ENCODE results near the gene LSAMP.

The LSAMP gene

DNA sequence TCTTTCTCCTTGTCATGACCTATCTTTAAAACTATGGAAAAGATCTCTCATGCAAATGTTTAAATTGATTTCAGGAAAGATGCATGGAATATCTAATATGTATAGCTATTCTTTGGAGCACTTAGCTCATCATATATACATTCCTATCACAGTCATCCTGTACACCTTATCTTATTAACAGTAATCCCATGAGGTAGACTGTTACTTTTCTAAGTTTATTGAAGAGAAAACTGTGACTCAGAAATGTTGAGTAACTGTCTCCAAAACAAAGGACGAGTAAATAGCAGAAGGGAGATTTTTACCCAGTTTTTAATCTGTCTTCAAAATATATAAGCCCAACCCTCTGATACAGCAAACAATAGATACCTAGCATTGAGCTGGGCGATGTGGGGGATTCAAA, 513.7 kb downstream of the LSAMP start:
- DNase-seq = no peak

DNA sequence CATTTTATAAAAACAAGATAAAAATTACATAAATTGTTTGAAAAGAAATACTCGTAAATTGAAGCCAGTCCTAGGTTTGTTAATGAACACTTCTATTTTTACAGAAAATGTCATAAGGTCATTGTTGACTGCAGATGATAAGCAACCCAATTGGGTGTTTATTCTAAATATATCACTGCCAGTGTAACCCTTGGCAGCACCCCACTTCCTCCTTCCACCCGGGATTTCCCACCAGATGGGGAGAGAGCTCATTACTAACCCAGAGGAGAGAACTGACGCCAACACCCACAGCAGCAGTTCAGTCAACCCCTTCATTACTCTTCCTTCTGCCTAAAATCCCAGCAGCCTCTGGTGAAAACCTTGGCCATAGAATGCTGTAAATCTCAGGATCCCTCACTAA, 514.4 kb downstream of the LSAMP start:
- DNase-seq = no peak

DNA sequence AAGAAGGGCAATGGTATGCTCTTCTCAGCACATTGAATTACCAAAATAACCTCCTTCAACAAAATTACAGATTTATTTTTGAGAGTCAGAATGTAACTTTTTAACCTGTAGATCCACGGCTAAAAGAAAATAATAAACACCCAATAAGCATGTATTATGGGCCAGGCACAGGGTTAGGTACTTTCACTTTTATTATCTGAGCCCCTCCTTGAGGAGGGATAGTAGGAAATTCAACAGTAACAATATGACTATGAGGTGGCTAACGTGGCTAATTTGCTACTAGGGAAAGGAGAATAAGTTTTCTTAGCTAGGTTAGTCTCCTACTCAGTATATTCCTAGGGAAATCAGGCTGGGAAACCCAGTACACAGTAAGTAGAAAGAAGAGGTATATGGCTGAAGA, 515.1 kb downstream of the LSAMP start:
- DNase-seq = no peak

DNA sequence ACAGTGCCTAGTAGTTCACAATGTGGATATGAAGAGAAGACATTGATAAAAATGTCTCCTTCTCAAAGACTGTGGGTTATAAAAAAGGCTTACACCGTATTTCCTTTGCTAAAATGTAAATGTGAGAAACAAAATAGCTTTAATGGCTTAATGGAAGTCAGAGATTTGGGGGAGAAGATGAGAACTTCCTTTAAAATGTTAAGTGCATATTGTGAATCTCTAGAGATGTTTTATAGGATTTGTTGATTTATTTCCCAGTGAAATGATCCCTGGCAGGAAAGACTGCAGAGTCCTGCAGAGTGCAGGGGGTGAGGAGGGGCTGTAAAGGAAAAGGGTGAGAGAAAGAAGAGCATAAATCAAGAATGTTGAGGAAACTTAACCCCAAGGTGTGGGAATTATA, 516.9 kb downstream of the LSAMP start:
- no peak for DNase-seq

DNA sequence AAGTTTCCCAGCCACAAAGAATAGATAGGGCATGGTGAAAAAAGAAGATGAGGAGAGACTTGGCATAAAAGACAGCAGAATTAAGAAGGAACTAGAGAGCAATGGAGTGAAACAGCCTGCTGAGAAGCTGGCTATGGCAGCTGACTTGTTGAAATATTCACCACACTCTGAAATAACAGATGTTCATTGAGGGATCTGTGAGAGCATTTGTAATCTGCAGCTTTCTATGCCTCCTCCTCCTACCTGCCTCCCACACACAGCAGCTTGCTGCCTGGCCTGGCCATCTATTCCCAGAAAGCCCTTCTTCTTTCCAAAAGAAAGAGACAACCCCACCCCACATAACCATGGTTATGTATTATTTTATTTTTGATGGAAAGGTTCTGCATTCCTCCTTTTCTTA, 518.1 kb downstream of the LSAMP start:
- DNase-seq = peak; percentile 28

DNA sequence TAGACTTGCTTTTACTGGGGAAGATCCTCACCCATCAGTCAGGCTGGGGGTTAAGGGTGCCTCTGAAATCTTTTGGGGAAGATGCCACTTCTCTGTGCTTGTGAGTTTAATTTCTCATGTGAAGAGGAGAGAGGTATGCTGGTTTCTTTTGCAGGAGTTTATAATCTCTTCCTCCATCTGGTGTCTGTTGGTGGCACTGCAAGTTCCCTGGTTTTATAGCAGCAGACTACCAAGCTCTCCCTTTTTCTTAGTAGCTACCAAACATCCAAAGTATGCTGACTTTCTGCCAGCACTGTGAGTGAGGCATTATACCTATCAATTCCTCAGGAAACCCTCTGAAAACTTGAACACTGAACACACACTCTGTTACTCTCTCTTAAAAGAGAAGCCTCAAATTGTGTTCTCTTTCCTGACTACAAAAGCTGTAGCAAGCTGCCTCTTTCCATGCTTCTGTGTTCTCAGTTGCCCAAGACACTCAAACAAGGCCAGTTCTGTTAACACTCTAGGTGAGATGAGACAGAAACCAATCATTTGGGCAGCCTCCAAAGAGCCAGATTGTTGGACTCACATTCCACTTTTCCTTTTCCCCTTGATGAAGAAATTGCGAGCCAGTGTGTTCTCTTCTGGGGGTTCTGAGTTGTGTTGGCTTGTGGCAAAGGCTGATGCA, 522.5 kb downstream of the LSAMP start:
- DNase-seq = no peak

DNA sequence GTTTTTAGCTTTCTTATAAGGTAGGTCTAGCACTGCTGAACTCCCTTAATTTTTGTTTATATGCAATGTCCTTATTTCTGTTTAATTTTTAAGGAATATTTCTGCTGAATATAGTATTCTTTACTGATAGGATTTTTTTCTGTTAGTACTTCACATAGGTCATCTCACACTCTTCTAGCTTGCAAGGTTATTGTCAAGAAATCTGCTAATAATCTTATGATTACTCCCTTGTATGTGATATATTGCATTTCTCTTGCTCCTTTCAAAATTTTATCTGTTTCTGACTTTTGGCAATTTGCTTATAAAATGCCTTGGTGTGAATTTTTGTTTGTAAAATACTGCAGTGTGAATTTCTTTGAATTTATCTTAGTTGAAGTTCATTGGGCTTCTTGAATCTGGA, 523.6 kb downstream of the LSAMP start:
- DNase-seq = no peak

DNA sequence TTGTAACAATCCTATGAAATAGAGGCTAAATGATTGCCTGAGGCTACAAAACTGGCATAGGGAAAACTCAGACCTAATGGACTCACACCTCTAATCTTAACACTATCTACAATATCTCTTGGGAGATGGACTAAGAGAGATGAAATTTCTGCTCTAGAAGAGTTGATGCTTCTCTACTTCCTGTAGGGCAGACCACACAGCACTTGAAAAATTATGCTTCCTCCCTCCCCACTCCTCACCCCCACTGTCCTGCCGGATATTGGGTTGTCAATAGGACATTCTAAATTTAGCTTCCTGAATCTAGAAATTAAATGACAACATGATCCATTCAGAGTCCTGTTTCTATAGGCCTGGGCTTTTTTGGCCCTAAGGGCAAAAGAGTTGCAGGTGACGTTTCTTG, 526.4 kb downstream of the LSAMP start:
- no peak for DNase-seq

DNA sequence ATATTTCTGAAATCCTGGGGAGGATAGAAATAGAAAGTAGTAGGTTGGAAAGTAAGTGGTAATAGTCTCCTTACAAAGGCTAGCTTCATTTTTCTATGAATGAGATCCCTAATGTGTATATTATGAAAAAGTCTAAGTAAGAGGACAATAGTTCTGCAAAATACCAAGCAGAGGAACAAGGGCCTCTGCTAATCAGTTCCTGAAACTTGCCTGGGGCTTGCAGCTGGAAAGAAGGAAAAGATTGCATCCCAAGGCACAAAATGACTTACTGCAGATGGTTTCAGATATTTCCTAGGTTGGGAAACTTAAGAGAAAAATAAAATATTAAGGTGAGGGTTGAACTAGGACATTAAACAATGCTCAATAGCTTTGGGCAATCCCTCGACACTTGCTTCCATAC, 528.4 kb downstream of the LSAMP start:
- DNase-seq = no peak

DNA sequence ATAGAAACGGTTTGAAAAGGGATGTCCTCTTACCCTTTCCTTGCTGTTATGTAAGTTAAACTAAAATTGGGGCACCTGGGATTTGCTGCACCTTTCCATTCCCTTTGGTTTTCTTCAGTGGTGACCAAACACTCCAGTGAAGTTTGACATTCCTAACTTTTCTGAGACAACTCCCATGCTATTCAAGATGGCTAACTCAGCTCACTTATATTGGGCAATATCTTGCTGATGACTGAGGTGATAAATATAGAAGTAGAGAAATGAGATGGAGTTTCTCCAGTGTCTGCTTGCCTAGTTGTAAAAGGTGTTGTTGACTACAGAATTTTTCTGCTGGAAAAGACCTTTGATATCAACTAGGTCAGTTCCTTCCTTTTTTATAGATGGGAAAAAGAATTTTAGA, 530.2 kb downstream of the LSAMP start:
- no peak for DNase-seq

DNA sequence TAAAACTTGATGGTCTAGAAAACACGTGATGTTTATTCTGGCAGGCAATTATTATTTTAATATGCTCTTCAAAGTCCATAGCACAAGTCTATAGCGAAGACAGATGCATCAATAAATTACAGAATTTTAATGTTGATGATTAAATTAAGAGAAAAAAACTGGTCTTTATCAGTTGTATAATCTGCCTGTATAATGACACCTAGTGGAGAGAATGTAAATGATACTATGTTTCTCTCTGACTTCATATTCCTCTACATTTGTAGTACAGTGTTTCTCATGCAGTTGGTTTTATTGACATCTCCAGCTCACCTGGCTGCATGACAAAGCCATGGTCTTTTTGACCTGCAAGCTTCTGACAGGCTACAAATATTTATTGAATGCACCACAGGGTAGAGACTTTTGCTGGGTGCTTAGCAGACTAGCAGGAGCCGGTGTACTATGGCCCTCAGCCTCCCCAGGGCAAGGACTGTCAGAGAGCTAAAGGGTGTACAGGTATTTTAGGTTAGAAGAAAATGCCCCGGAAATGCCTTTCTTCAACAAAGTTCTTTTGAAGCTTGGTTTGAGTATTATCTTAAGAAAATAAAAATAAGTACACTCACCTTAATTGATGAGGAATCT, 532.1 kb downstream of the LSAMP start:
- no peak for DNase-seq

DNA sequence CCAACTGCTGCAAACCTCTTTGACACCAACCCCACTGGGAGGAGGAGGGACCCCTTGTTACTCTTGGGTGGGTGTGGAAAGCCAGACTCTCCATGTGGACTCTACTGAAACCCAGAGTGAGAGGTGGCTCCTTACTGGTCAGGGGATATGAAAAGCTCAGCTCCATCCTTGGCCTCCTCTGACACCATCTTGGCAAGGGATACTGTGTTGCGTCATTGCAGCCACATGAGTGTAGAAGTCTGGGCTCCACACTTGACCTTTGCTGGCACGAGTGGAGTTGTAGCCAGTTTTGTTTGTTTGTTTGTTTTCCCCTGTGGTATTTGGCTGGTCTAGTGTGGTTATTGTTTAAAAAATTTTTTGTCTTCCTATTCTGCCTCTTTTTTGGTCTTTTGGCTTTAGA, 532.9 kb downstream of the LSAMP start:
- no peak for DNase-seq

DNA sequence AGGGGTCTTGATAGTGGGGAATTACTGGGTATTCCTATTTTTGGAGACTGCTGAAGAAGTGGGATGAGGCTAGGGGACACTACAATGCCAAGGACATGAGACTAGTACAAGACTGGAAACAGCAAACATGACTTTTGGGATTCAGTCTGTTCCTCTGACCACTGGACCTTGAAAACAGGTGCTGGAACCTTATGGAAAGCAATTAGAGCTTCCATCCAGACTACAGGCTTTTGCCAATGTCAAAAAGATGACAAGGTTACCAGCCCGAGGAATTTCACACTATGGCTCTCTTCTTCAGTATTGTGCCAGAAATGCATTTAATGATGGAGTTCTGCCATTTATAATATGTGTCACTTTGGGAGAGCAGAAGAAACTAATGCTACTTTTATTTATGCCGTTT, 539.4 kb downstream of the LSAMP start:
- DNase-seq = no peak

DNA sequence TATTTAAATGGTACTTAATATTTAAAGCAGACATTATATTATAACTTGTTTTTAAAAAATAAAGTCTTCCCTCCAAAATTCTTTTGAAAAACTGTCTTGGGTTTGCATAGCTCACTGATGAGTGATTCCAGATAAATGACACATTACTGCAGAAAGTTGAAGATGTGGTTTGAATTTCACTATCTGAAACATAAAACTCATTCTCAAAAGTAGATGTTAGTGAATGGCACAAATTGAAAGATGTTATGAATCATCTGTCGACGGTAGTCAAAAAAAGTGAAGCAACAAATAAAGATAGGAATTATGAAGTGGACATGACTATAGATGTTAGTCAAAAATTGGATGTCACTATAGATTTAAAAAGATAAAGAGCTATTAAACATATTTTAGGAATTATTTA, 541.4 kb downstream of the LSAMP start:
- no peak for DNase-seq

DNA sequence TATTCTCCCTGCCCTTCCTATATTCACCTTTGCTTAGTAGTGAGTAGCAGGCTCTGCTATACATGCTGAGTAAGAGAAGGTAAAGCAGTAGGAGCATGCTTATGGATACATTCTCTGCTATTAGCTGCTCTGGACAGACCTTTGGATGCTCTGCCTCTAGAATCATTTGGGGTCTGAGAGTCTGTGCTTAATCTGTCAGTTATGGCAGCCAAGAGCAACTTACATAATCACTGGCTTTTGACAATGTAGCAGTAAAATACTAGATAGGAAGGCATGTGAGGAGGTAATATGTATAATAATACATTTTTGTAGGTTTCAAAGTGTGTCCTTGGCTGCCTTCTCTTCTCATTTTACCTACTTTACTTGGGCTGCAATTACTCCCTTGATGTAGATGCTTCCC, 544.3 kb downstream of the LSAMP start:
- no peak for DNase-seq

DNA sequence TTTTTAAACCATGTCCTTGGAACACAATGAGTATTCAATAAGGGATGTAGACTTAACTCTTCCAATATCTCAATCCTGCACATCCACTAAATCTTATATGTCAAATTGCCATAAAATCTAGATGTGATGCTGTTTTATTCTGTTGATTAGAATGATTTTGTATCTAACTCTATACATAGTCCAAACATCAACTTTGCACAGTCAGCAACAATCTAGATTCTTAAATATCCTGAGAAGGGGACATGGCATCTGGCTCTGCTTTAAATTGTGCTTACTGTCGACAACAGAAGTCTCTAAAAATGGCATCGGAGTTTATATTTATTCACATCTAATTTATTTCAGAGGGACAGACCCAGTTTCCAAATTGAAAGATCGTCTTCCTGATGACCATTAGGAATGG, 545.8 kb downstream of the LSAMP start:
- DNase-seq = no peak

DNA sequence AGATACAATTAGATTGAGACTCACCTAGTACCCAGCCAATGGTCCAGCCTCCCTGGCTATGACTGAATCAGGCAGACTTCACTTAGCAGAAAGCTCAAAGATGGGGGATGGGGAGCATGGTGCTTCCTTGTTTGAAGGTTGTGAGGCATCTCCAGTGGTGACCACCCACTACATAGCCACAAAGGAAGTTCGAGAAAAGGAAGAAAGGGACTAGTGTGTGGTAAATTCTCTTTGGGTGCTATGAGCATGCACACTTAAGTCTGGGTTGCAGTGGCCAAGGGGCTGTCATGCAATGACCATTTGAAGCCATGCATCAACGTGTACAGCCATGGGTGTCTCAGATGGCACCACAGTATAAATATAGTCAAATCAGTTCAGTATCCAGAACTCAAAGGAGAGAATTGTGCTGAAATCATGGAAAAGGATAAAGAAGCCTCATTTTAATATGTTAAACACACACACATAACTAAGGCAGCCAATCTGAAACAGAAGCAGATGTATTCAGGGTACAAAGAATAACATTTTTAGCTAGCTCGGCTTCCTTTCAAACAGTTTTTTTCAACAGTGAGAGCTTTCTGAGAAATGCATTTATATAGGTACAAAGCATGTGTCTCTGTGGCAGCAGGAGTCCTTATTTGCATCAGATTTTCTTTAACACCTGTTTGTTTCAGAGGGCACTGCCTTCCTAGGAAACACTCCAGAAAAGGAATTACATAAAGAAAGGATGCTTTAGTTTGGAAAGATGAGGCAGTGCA, 546.5 kb downstream of the LSAMP start:
- DNase-seq = no peak

DNA sequence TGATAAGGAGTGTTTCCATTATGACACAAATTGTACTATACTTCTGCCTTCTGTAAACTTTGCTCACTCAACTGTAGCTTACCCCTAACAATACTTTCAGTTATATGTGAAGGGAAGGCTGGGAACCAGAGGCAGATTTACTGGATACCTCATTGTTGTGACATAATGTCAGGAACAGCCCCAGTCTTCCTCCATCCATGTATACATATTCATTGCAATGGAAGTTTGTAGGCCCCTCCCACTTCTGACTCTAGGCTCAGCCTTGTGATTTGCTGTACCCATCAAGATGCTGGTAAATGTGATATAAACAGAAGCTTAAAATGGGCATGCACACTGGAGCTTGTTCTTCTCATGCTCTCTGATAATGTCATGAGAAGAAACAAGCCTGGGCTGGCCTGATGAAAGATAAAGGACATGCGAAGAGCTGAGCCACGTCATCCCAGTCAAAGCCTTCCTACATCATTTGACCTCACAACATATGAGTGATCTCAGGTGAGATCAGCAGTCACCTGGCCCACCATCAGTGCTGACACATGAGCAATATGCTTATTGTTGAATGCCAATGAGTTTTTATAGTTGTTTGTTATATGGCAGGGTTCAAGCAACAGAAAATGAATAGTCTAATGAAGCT, 554.2 kb downstream of the LSAMP start:
- no peak for DNase-seq

DNA sequence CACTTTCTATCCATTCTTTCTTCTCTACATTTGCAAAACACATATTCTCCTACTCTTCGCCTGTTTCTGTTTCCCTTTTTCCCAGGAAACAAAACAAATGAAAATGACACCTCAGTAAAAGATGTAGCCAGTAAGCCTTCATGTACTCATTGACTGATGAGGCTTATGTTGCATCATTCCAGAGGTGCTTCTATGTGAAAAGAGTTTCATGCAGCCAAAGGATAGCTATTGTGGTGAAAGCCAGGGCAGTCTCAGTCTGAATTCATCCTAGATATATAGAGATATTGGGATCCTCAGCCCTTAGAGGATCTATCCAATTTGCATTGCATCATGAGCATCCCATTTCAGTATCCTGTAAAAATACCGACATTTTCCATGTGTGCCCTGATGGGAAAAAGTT, 554.7 kb downstream of the LSAMP start:
- DNase-seq = no peak

DNA sequence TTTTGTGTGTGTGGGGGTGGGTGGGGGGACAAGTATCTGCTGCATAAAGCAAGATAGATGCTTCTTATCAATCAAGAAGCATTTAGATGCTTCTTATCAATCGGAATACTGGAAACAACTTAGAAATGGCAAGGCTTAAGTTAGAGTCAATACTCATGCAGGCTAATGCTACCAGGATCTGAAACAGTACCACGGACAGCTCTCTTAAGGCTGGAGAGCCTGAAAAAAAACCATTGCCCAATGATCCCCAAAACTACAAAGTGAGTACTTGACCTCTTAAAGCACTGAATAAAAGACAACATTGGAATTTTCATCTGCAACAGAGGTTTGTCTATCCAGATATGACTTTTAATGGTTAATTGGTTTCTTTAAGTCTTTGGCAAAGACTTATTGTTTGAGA, 559.7 kb downstream of the LSAMP start:
- no peak for DNase-seq

DNA sequence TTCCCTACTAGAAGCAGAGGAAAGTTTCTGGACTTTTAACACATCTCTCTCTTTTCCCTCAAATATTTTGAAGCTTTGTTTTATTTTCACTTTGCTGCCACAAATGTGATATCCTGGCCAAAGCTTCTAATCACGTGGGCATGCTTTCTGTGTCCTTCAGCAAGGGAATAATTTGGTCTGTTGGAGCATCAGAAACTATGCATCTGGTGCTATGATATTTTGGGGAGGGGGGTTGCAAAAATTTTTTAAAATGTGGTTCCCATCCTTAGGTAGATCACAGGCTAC, 567.7 kb downstream of the LSAMP start:
- DNase-seq = no peak

DNA sequence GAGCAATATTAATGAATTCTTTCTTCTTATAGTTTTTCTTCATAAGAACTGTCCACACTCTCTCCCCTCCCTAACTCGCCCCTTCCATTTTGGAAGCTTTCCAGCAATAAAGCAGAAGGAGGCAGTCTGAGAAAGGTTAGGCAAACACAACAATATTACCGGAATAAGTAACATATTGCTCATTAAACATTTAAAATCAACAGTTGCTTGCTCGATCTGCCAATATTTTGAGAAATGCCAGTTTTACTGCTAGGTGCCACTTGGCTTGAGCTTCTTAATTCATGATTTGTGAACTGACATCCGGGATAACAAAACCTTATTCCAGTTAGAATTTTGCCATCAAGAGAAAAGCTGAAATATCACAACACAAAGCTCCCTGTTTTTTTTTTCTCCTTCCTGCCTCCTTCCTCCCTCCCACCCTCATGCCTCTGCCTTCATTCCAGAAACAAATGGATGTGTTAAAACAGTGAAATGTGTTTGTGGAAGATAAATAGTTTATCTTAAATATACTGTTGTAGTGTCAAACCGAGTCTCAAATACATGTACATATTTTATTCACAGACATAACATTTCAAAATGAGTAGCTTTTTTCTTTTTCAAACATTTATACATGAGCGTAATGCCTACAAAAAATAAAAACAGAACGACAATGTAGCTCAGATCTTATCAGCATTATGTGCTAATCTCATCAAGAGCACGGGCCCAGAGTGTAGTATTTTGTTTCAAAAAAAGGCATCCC, 568.2 kb downstream of the LSAMP start:
- peak; percentile 27 for DNase-seq

DNA sequence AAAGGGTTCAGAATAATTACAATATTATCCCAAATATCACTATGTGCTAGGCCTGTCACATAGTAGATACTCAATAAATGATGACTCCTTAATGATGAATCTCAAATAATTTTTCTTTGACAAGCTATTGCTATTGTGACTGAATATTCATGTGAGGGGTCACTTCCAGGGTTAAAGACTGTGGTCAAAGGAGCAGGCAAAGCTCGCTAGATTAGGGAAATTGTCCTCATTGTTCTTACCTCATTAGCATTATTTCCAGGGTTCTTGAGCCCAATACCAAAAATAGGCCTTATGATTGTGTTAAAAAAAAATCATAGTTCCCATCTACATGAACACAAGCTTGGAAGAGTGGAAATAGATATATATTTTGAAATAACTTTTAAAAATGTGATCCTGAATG, 569.8 kb downstream of the LSAMP start:
- DNase-seq = no peak

DNA sequence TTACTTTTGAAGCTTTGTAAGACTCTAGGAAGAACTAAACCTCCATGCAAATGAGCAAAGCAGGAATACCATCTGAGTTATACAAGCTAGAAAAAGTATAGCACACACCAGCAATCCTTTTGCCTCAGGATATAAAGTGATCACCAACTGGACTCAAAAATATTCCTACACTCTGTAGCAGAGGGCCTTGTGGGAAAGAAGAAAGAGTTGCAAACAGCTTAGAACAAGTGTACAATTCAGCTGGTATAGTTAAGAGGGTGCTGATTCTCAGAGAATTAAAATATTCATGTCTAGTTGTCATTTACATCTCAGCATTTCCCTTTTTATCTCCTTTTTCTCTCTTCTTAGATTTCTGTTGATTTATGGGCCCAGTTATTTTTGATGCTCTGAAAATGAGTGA, 573.6 kb downstream of the LSAMP start:
- DNase-seq = no peak
